Hepatocyte (in vitro differentiated cells): ENCODE results near the gene EHBP1L1.

ENCODE experiments used
- CTCF ChIP-seq: fragments of 200-600 bp; sonication (generic); IDR thresholded peaks from 2 replicates; pipeline ENCODE4 v1.5.1; 2016; ENCODE audit warnings: antibody characterized with exemption, mild to moderate bottlenecking; ENCODE audit not compliant: poor library complexity
- EZH2 ChIP-seq: fragments of 200-600 bp; sonication (generic); IDR thresholded peaks from 2 replicates; pipeline ENCODE4 v1.6.1; 2016; ENCODE audit warnings: antibody characterized with exemption, mild to moderate bottlenecking, borderline replicate concordance
- EZH2phosphoT487 ChIP-seq: fragments of 200-600 bp; sonication (generic); IDR thresholded peaks from one replicate; pipeline ENCODE4 v1.6.1; 2018; ENCODE audit warnings: antibody characterized with exemption, mild to moderate bottlenecking, low read depth, moderate library complexity; ENCODE audit not compliant: unreplicated experiment, severe bottlenecking

- no peak for TF ChIP-seq EZH2
- TF ChIP-seq CTCF: no peak
- TF ChIP-seq EZH2phosphoT487: no peak
These were observed 10.0 kb upstream of the EHBP1L1 start for GRCh38 chr11:65565624-65566453.
